GM23338 (cell line): ENCODE results near the gene AMER1. TPM values are rescaled to one million over a fixed set of nuclear protein-coding genes. Genes with fewer than 3 reads are reported as not detected.

Experiments used
- ATAC-seq: fragments of 200-7000 bp; cut with Tn5 transposase; 3 replicates; pipeline ENCODE4 v1.9.1; 2020
- DNase-seq: peaks from one replicate; pipeline ENCODE4 v3.0.0-alpha.2; 2015; ENCODE audit warnings: low spot score
- H2AFZ ChIP-seq: fragments of 200-600 bp; sonication (generic); 2 replicates; pipeline ENCODE4 v1.8.0; 2016; ENCODE audit warnings: antibody characterized with exemption, mild to moderate bottlenecking, moderate library complexity
- H3F3A ChIP-seq: fragments of 200-600 bp; sonication (generic); replicated peaks from 2 replicates; pipeline ENCODE4 v1.8.0; 2017; ENCODE audit warnings: antibody characterized with exemption, mixed run types, low read depth
- H3K27ac ChIP-seq: fragments of 200-600 bp; sonication (generic); 2 replicates; pipeline ENCODE4 v1.6.1; 2016; ENCODE audit warnings: low read depth
- H3K27me3 ChIP-seq: fragments of 200-600 bp; sonication (generic); 2 replicates; pipeline ENCODE4 v1.8.0; 2016; ENCODE audit warnings: mild to moderate bottlenecking, mixed run types, moderate library complexity; ENCODE audit not compliant: insufficient read depth
- H3K36me3 ChIP-seq: fragments of 200-600 bp; sonication (generic); 2 replicates; pipeline ENCODE4 v1.8.0; 2016; ENCODE audit warnings: mild to moderate bottlenecking; ENCODE audit not compliant: insufficient read depth
- H3K4me1 ChIP-seq: fragments of 200-600 bp; sonication (generic); 2 replicates; pipeline ENCODE4 v1.8.0; 2016; ENCODE audit warnings: mild to moderate bottlenecking, moderate library complexity; ENCODE audit not compliant: insufficient read depth
- H3K4me2 ChIP-seq: fragments of 200-600 bp; sonication (generic); 2 replicates; pipeline ENCODE4 v1.7.1; 2017; ENCODE audit warnings: mixed run types
- H3K4me3 ChIP-seq: fragments of 200-600 bp; sonication (generic); 2 replicates; pipeline ENCODE4 v1.6.1; 2016; ENCODE audit warnings: mixed run types
- H3K79me2 ChIP-seq: fragments of 200-600 bp; sonication (generic); replicated peaks from 2 replicates; pipeline ENCODE4 v1.8.0; 2017; ENCODE audit warnings: mild to moderate bottlenecking; ENCODE audit not compliant: insufficient read depth
- H3K9me2 ChIP-seq: fragments of 200-600 bp; sonication (generic); 2 replicates; pipeline ENCODE4 v1.8.0; 2017; ENCODE audit not compliant: insufficient read depth
- H4K20me1 ChIP-seq: fragments of 200-600 bp; sonication (generic); replicated peaks from 2 replicates; pipeline ENCODE4 v1.8.0; 2017; ENCODE audit warnings: mild to moderate bottlenecking; ENCODE audit not compliant: insufficient read depth
- H3K27ac Mint-ChIP-seq: 2 replicates; pipeline ENCODE4 v1.8.0; 2020; ENCODE audit warnings: inconsistent platforms, mild to moderate bottlenecking, moderate library complexity, mixed read lengths
- H3K27me3 Mint-ChIP-seq: 3 replicates; pipeline ENCODE4 v1.8.0; 2022; ENCODE audit warnings: low read depth, mild to moderate bottlenecking, moderate library complexity, mixed read lengths, inconsistent platforms; ENCODE audit not compliant: insufficient read depth, poor library complexity
- H3K36me3 Mint-ChIP-seq: 3 replicates; pipeline ENCODE4 v1.8.0; 2021; ENCODE audit warnings: low read depth, mild to moderate bottlenecking, inconsistent platforms, moderate library complexity, mixed read lengths
- H3K4me1 Mint-ChIP-seq: 3 replicates; pipeline ENCODE4 v1.8.0; 2020; ENCODE audit warnings: mild to moderate bottlenecking, inconsistent platforms, mixed read lengths
- H3K4me3 Mint-ChIP-seq: 3 replicates; pipeline ENCODE4 v1.8.0; 2021; ENCODE audit warnings: moderate library complexity, mild to moderate bottlenecking, inconsistent platforms, mixed read lengths
- H3K9me3 Mint-ChIP-seq: 3 replicates; pipeline ENCODE4 v1.8.0; 2020; ENCODE audit warnings: moderate library complexity, mild to moderate bottlenecking, inconsistent platforms, mixed read lengths
- EZH2 ChIP-seq: fragments of 200-600 bp; sonication (generic); IDR thresholded peaks from one replicate; pipeline ENCODE4 v1.8.0; 2017; ENCODE audit warnings: antibody characterized with exemption, mild to moderate bottlenecking, low read depth; ENCODE audit not compliant: unreplicated experiment
- NANOG ChIP-seq: IDR thresholded peaks from 2 replicates; pipeline ENCODE4 v1.6.1; 2016; ENCODE audit warnings: antibody characterized with exemption, borderline replicate concordance
- STAT1 ChIP-seq: IDR thresholded peaks from one replicate; pipeline ENCODE4 v1.6.1; 2016; ENCODE audit warnings: antibody characterized with exemption; ENCODE audit not compliant: unreplicated experiment
- ZNF114 ChIP-seq: fragments of 250-450 bp; sonication (Bioruptor Pico); IDR thresholded peaks from 2 replicates; pipeline ENCODE4 v1.5.0; 2020; ENCODE audit warnings: mild to moderate bottlenecking, moderate library complexity
- ZNF462 ChIP-seq: fragments of 250-450 bp; sonication (Bioruptor Pico); IDR thresholded peaks from 2 replicates; pipeline ENCODE4 v1.5.0; 2020; ENCODE audit warnings: mild to moderate bottlenecking, moderate library complexity
- polyA plus RNA-seq: library from polyadenylated mRNA; unstranded; fragments of >200 nt; fragmentation: Nextera tagmentation; extraction: Ambion mirVana; gene quantifications from 2 replicates; pipeline ENCODE4 v1.2.1, GENCODE V29; 2016
- total RNA-seq: library from RNA; depleted of rRNA; stranded (reverse); fragments of >200 nt; shearing (Covaris generic); gene quantifications from 2 replicates; pipeline ENCODE4 v1.2.3, GENCODE V29; 2014

The AMER1 gene
- total and polyA plus RNA-seq, 2 experiments from 2014 or later, result 0.48 to 10.9 TPM

- no peak for TF ChIP-seq ZNF462 (CRISPR knock-in tag)
Measured at GRCh38 chrX:64204252-64204651, 1.3 kb downstream of the AMER1 start (continued).

- no peak overlapping the region for H3K4me2 ChIP-seq
- H4K20me1 ChIP-seq, result peaks cover 3% of the 10 kb centered on the region
- H3K27me3 ChIP-seq, result peaks cover 17% of the 10 kb centered on the region
- H3F3A ChIP-seq, result no peaks in the 10 kb centered on the region
- no peak overlapping the region for H3K27ac ChIP-seq
- Mint-ChIP-seq H3K36me3 (no peaks in the 10 kb centered on the region; the same call in 2 of the 3 replicates), H3K27me3 (peaks cover 2% of the 10 kb centered on the region), H3K9me3 (no peaks in the 10 kb centered on the region), H3K27ac (no peak overlapping the region), H3K4me3 (no peak overlapping the region; the same call in 2 of the 3 replicates), H3K4me1 (peaks cover 34% of the 10 kb centered on the region)
- ATAC-seq (no peak), DNase-seq (no peak)
- H2AFZ ChIP-seq, result no peak overlapping the region
- no peak overlapping the region for H3K4me3 ChIP-seq
- no peaks in the 10 kb centered on the region; the same call in 1 of the 2 replicates for H3K4me1 ChIP-seq
- no peaks in the 10 kb centered on the region for H3K36me3 ChIP-seq
- H3K79me2 ChIP-seq, result 0 out of 2 replicates have a peak, but pooled peaks cover 7% of the 10 kb centered on the region
- H3K9me2 ChIP-seq, result no peaks in the 10 kb centered on the region
- TF ChIP-seq EZH2 (no peak), NANOG (no peak), STAT1 (no peak), ZNF462 (CRISPR knock-in tag) (no peak), ZNF114 (CRISPR knock-in tag) (no peak)
Measured at GRCh38 chrX:64202808-64203325, 2.6 kb downstream of the AMER1 start.
